NCI-H1694 (cell line): ENCODE measurements around the gene RGS6.

Experiments
- DNase-seq: peaks from one replicate; lab custom pipeline; 2025; lab: John Stamatoyannopoulos, UW

The RGS6 gene

GRCh38 chr14:72081137-72081536 is 148.9 kb downstream of the RGS6 start:
- DNase-seq = no peak

- no peak for DNase-seq
Observed at GRCh38 chr14:72084935-72085334, 152.7 kb downstream of the RGS6 start.

- DNase-seq = no peak
Observed at GRCh38 chr14:72089625-72090024, 157.4 kb downstream of the RGS6 start.

- no peak for DNase-seq
Observed at GRCh38 chr14:72094844-72095582, 162.8 kb downstream of the RGS6 start.

- DNase-seq = no peak
Observed at GRCh38 chr14:72097173-72097783, 165.0 kb downstream of the RGS6 start.

- no peak for DNase-seq
Observed at GRCh38 chr14:72098210-72098609, 166.0 kb downstream of the RGS6 start.

- no peak for DNase-seq
Observed at GRCh38 chr14:72099566-72099965, 167.3 kb downstream of the RGS6 start.

GRCh38 chr14:72104011-72104613 is 171.9 kb downstream of the RGS6 start:
- DNase-seq = no peak

- DNase-seq = no peak
Observed at GRCh38 chr14:72111911-72112310, 179.7 kb downstream of the RGS6 start.

GRCh38 chr14:72118841-72119240 is 186.6 kb downstream of the RGS6 start:
- DNase-seq = no peak

- no peak for DNase-seq
Observed at GRCh38 chr14:72120315-72120714, 188.1 kb downstream of the RGS6 start.

GRCh38 chr14:72123755-72124154 is 191.5 kb downstream of the RGS6 start:
- DNase-seq = no peak

GRCh38 chr14:72124171-72124570 is 191.9 kb downstream of the RGS6 start:
- no peak for DNase-seq

- no peak for DNase-seq
Observed at GRCh38 chr14:72126091-72126490, 193.9 kb downstream of the RGS6 start.

GRCh38 chr14:72126561-72126960 is 194.3 kb downstream of the RGS6 start:
- DNase-seq = no peak

- DNase-seq = no peak
Observed at GRCh38 chr14:72128629-72129028, 196.4 kb downstream of the RGS6 start.

- no peak for DNase-seq
Observed at GRCh38 chr14:72129291-72129690, 197.1 kb downstream of the RGS6 start.

GRCh38 chr14:72141084-72141483 is 208.9 kb downstream of the RGS6 start:
- no peak for DNase-seq

- no peak for DNase-seq
Observed at GRCh38 chr14:72142328-72142727, 210.1 kb downstream of the RGS6 start.

- no peak for DNase-seq
Observed at GRCh38 chr14:72146241-72146640, 214.0 kb downstream of the RGS6 start.

- no peak for DNase-seq
Observed at GRCh38 chr14:72154645-72155378, 222.6 kb downstream of the RGS6 start.

GRCh38 chr14:72155379-72155993 is 223.3 kb downstream of the RGS6 start:
- no peak for DNase-seq
